HPDE6-E6E7 (cell line): ENCODE measurements around the gene POU6F2.

Source experiments
- DNase-seq: peaks from one replicate; pipeline ENCODE4 v3.0.0; 2011; ENCODE audit warnings: missing footprints; ENCODE audit errors: extremely low spot score

The POU6F2 gene

GRCh38 chr7:39434012-39434411, 456.3 kb downstream of the POU6F2 start:
- DNase-seq = no peak

GRCh38 chr7:39446546-39446945, 468.8 kb downstream of the POU6F2 start:
- no peak for DNase-seq

GRCh38 chr7:39451901-39452300, 474.2 kb downstream of the POU6F2 start:
- DNase-seq = no peak

GRCh38 chr7:39453743-39454355, 476.1 kb downstream of the POU6F2 start:
- DNase-seq = peak; percentile 15

GRCh38 chr7:39458061-39458745, 480.5 kb downstream of the POU6F2 start:
- no peak for DNase-seq

- DNase-seq = no peak
Measured at GRCh38 chr7:39459636-39460035, 481.9 kb downstream of the POU6F2 start.

GRCh38 chr7:39460486-39460885, 482.8 kb downstream of the POU6F2 start:
- no peak for DNase-seq

- DNase-seq = no peak
Measured at GRCh38 chr7:39461263-39461820, 483.6 kb downstream of the POU6F2 start.

- no peak for DNase-seq
Measured at GRCh38 chr7:39463252-39463651, 485.5 kb downstream of the POU6F2 start.

GRCh38 chr7:39464350-39465054, 486.8 kb downstream of the POU6F2 start:
- no peak for DNase-seq

GRCh38 chr7:39465055-39465929, 487.6 kb downstream of the POU6F2 start:
- DNase-seq = peak; percentile 41

- no peak for DNase-seq
Measured at GRCh38 chr7:39468261-39468660, 490.6 kb downstream of the POU6F2 start.

- no peak for DNase-seq
Measured at GRCh38 chr7:39468808-39469374, 491.2 kb downstream of the POU6F2 start.

GRCh38 chr7:39480901-39481300, 503.2 kb downstream of the POU6F2 start:
- DNase-seq = no peak

GRCh38 chr7:39488467-39489393, 511.0 kb downstream of the POU6F2 start:
- no peak for DNase-seq

- no peak for DNase-seq
Measured at GRCh38 chr7:39490296-39490695, 512.6 kb downstream of the POU6F2 start.

GRCh38 chr7:39493934-39494333, 516.2 kb downstream of the POU6F2 start:
- DNase-seq = no peak

GRCh38 chr7:39501358-39501757, 523.6 kb downstream of the POU6F2 start:
- DNase-seq = no peak

GRCh38 chr7:39504963-39505362, 527.3 kb downstream of the POU6F2 start:
- DNase-seq = no peak

- DNase-seq = no peak
Measured at GRCh38 chr7:39507866-39508551, 530.3 kb downstream of the POU6F2 start.
